Memory B cell (primary cell): ENCODE results near the gene AKAP3.

Experiments used
- ATAC-seq: fragments of 150-1000 bp; cut with Tn5 transposase; 2 replicates; pipeline ENCODE4 v1.10.0; 2021; ENCODE audit warnings: low read depth, mild to moderate bottlenecking, moderate library complexity
- DNase-seq, 2 donors: peaks; one replicate each; pipeline ENCODE4 v3.0.0; 2022; ENCODE audit warnings: low spot score in 2 of 2
- H3K27ac Mint-ChIP-seq: one replicate; pipeline ENCODE4 v1.8.0; 2022; ENCODE audit warnings: mild to moderate bottlenecking, moderate library complexity, mixed read lengths
- H3K27me3 Mint-ChIP-seq: one replicate; pipeline ENCODE4 v1.8.0; 2022; ENCODE audit warnings: mixed read lengths
- H3K36me3 Mint-ChIP-seq: one replicate; pipeline ENCODE4 v1.8.0; 2022; ENCODE audit warnings: mild to moderate bottlenecking, mixed read lengths
- H3K4me1 Mint-ChIP-seq: one replicate; pipeline ENCODE4 v1.8.0; 2022; ENCODE audit warnings: mixed read lengths
- H3K4me3 Mint-ChIP-seq: one replicate; pipeline ENCODE4 v1.8.0; 2022; ENCODE audit warnings: mild to moderate bottlenecking, moderate library complexity, mixed read lengths
- H3K9me3 Mint-ChIP-seq: one replicate; pipeline ENCODE4 v1.8.0; 2022; ENCODE audit warnings: mixed read lengths

AKAP3 gene

GRCh38 chr12:4586500-4586899 lies 62.4 kb downstream of the AKAP3 start:
- Mint-ChIP-seq H3K4me3 (no peak overlapping the region), H3K27ac (no peak overlapping the region), H3K9me3 (peaks cover 3% of the 10 kb centered on the region), H3K27me3 (no peaks in the 10 kb centered on the region), H3K4me1 (peaks cover 8% of the 10 kb centered on the region), H3K36me3 (peaks cover 14% of the 10 kb centered on the region)
- ATAC-seq (no peak), DNase-seq (no peak)

- peaks cover 14% of the 10 kb centered on the region for H3K4me1 Mint-ChIP-seq
- no peaks in the 10 kb centered on the region for H3K27me3 Mint-ChIP-seq
- ATAC-seq (no peak), DNase-seq (no peak)
- no peak overlapping the region for H3K4me3 Mint-ChIP-seq
- H3K9me3 Mint-ChIP-seq, result peaks cover 3% of the 10 kb centered on the region
- no peak overlapping the region for H3K27ac Mint-ChIP-seq
- H3K36me3 Mint-ChIP-seq, result peaks cover 10% of the 10 kb centered on the region
Observed at GRCh38 chr12:4584896-4585295, 64.0 kb downstream of the AKAP3 start.

- Mint-ChIP-seq H3K4me1 (peaks cover 14% of the 10 kb centered on the region), H3K4me3 (no peak overlapping the region), H3K27me3 (no peaks in the 10 kb centered on the region), H3K9me3 (no peaks in the 10 kb centered on the region), H3K36me3 (peaks cover 6% of the 10 kb centered on the region), H3K27ac (no peak overlapping the region)
- ATAC-seq, result peak; percentile 44
- DNase-seq, result no peak
Observed at GRCh38 chr12:4584281-4584680, 64.6 kb downstream of the AKAP3 start.

GRCh38 chr12:4580281-4580688 lies 68.6 kb downstream of the AKAP3 start:
- peaks cover 1% of the 10 kb centered on the region for H3K36me3 Mint-ChIP-seq

DNA sequence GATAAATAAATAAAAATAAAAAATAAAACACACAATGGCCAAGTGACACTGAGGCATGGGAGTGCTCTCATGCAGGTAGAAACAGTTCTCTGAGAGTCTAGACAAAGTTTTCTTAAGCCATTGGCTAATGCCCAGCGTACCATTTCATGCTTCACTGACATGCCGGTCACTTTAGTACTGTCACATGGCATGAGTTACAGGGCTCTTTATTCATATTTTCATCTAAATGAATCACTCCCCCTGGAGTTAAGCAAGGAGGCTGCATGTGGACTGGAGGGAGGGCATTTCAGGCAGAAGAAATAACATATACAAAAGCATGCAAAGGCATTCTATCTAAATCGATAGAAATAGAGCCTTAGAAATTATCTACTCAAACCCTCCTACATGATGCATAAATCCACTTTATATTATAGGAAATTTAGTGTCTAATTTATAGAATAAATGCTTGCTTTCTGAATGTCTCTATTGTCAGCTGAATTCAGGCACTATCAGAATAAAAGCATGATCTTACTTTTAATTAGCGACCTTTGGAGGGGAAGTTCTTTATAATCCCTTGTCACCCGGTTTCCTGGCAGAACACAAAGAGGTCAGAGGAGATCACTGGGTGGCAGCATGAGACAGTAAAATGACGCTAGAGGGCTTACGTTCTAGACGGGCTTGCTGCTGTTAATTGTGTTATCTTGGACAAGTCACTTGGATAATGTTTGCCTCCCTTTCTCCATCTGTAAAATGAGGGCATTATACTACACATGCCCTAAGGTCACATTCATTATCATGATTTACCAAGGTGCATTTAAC lies 69.3 kb downstream of the AKAP3 start:
- no peak overlapping the region for H3K4me3 Mint-ChIP-seq
- DNase-seq (no peak), ATAC-seq (peak; percentile 80)
- H3K4me1 Mint-ChIP-seq, result peaks cover 14% of the 10 kb centered on the region
- no peaks in the 10 kb centered on the region for H3K27me3 Mint-ChIP-seq
- no peaks in the 10 kb centered on the region for H3K9me3 Mint-ChIP-seq
- H3K36me3 Mint-ChIP-seq, result peaks cover 1% of the 10 kb centered on the region
- no peak overlapping the region for H3K27ac Mint-ChIP-seq

More at GRCh38 chr12:4580281-4580688, 68.6 kb downstream of the AKAP3 start:
- H3K4me3 Mint-ChIP-seq, result no peak overlapping the region
- peaks cover 14% of the 10 kb centered on the region for H3K4me1 Mint-ChIP-seq
- H3K9me3 Mint-ChIP-seq, result no peaks in the 10 kb centered on the region
- no peak for DNase-seq
- H3K27me3 Mint-ChIP-seq, result no peaks in the 10 kb centered on the region
- ATAC-seq, result no peak
- H3K27ac Mint-ChIP-seq, result peak overlapping the region; percentile 31

- H3K27ac Mint-ChIP-seq, result no peak overlapping the region
- H3K4me1 Mint-ChIP-seq, result peaks cover 4% of the 10 kb centered on the region
- H3K4me3 Mint-ChIP-seq, result no peak overlapping the region
- ATAC-seq (no peak), DNase-seq (no peak)
- H3K36me3 Mint-ChIP-seq, result peaks cover 3% of the 10 kb centered on the region
- H3K27me3 Mint-ChIP-seq, result no peaks in the 10 kb centered on the region
- H3K9me3 Mint-ChIP-seq, result no peaks in the 10 kb centered on the region
Observed at GRCh38 chr12:4572680-4573079, 76.2 kb downstream of the AKAP3 start.

GRCh38 chr12:4569261-4569660 lies 79.6 kb downstream of the AKAP3 start:
- H3K4me3 Mint-ChIP-seq, result no peak overlapping the region
- no peak for DNase-seq
- H3K9me3 Mint-ChIP-seq, result peaks cover 2% of the 10 kb centered on the region
- no peaks in the 10 kb centered on the region for H3K27me3 Mint-ChIP-seq
- H3K4me1 Mint-ChIP-seq, result peaks cover 28% of the 10 kb centered on the region
- no peak for ATAC-seq
- H3K27ac Mint-ChIP-seq, result peak overlapping the region; percentile 82
- H3K36me3 Mint-ChIP-seq, result peaks cover 3% of the 10 kb centered on the region

- peak; percentile 82 for ATAC-seq
- peak in 1 of 2 donors; percentile 11 for DNase-seq
- peak overlapping the region; percentile 82 for H3K27ac Mint-ChIP-seq
- H3K27me3 Mint-ChIP-seq, result no peaks in the 10 kb centered on the region
- peaks cover 2% of the 10 kb centered on the region for H3K9me3 Mint-ChIP-seq
- H3K4me1 Mint-ChIP-seq, result peaks cover 31% of the 10 kb centered on the region
- no peaks in the 10 kb centered on the region for H3K36me3 Mint-ChIP-seq
- H3K4me3 Mint-ChIP-seq, result peak overlapping the region; percentile 74
Observed at GRCh38 chr12:4567073-4567881, 81.6 kb downstream of the AKAP3 start.

DNA sequence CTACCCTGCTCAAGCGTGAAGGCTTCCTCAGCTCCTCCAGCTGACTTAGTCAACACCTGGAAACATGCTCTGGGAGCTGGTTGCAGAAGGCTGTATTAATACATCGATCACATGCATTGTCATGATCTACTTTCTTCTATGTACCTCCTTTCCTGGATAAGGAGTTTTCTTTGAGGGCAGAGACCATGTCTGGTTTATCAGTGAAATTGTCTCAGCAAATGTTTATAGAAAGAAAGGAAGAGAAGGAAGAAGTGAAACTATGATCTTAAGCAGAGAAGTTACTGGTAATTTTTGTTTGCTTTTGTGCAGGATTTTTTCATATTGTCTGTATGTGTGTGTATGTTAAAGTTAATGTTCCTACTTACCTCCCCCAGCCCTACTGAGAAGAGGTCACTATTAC lies 82.4 kb downstream of the AKAP3 start:
- ATAC-seq (peak; percentile 29), DNase-seq (no peak)
- no peaks in the 10 kb centered on the region for H3K27me3 Mint-ChIP-seq
- H3K27ac Mint-ChIP-seq, result peak overlapping the region; percentile 82
- peaks cover 31% of the 10 kb centered on the region for H3K4me1 Mint-ChIP-seq
- no peaks in the 10 kb centered on the region for H3K36me3 Mint-ChIP-seq
- peaks cover 2% of the 10 kb centered on the region for H3K9me3 Mint-ChIP-seq
- peak overlapping the region; percentile 69 for H3K4me3 Mint-ChIP-seq
